Endometrial microvascular endothelial cells (primary cell): ENCODE results near the gene RASL12. TPM values are rescaled to one million over a fixed set of nuclear protein-coding genes. Genes with fewer than 3 reads are reported as not detected.
"Not testable (repeated sequence)": the region's sequence is repeated elsewhere in the genome, so short reads cannot be mapped to it uniquely, and the experiment has no call there.

Source experiments
- in situ Hi-C: cut with HindIII; loops from 2 replicates; pipeline ENCODE4 v1.10.0; 2017; ENCODE audit warnings: low sequenced_read_pairs, low pct_unique_long_range_greater_than_20kb; ENCODE audit errors: inconsistent ontology term
- total RNA-seq: library from RNA; depleted of rRNA; stranded (reverse); fragments of >200 nt; gene quantifications from one replicate; pipeline ENCODE4 v1.2.3, GENCODE V29; 2015; ENCODE audit errors: inconsistent ontology term

Gene RASL12
- total RNA-seq, 1 donor from 2014 or later: not detected

DNA sequence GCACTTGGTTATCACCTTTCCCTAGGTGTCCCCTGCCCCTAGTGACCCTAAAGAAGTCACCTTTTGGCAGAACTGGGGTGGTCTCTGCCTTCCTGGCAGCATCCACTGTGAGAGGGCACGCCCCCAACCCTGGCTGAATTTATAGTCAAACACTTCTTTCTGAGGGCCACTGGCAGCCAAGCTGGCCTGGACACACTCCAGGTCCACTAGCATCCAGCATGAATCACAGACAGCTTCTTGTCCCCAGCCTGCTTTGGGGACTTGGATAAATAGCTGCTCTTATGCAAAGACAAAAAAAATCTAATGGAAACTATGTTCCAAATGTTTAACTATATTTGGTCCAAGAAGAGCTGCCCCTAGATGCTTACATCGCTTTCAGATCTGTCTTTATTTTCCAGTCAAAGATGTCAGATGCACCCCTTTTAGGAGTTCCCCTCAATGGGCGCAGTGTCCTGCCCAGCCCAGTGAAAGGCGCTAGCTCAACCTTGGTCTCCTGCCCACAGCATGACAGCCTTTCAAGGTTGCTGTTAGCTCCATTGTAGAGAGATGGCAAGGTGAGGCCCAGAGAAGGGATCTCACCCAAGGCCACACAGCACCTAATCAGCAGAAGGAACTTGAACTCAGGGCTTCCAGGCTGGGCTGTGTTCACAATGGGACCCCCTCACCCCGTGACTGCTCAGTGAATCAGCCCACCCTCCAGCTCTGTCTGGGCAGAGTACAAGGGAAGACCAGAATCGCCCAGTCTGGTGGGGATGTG, 7.0 kb downstream of the RASL12 start:
- in situ Hi-C loops: no loop called here

DNA sequence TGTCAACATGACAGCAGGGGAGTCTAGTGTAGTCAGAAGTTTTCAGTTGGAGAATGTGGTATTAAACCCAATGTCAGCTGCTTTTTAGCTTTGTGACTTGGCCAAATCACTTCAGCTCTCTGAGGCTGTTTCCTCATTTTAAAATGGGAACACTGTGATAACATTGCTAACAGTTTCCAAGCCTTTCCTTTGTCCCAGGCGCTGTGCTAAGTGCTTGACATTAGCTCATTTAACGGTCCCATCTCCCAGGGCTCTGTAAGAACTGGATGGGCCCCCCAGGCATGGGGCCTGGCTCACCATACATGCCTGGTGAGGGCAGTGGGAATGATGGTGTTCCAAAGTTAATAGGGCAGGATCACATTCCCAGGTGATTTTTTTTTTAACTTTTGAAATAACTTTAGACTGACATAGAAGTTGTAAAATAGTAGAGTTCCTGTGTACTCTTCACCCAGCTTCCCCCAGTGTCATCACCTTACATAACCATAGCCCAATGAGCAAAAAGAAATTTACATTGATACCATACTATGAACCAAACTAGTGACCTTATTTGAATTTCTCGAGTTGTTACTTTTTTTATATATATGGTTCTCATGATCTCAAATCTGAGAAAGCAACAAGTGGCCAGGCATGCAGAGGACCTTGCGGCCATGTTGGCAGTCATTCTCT, 7.7 kb downstream of the RASL12 start:
- in situ Hi-C loops: no loop called here

DNA sequence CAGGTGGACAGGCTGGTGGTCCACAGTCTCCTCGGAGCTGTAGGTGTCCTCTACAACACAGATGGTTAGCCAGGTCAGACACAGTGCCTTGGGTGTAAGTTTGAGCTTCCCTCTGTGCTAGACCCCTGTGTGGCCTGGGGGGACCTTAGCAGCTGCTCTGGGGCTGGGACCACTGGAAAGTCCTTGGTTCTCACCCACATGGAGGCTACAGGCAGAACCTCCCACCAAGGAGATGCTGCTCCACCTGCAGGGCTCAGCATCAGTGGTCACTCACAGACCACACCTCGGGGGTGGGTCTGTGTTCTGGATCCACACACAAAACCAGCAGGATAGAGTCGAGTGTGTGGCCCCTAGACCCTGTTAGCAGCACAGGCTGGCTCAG, 8.4 kb downstream of the RASL12 start:
- in situ Hi-C loops: no loop called here

DNA sequence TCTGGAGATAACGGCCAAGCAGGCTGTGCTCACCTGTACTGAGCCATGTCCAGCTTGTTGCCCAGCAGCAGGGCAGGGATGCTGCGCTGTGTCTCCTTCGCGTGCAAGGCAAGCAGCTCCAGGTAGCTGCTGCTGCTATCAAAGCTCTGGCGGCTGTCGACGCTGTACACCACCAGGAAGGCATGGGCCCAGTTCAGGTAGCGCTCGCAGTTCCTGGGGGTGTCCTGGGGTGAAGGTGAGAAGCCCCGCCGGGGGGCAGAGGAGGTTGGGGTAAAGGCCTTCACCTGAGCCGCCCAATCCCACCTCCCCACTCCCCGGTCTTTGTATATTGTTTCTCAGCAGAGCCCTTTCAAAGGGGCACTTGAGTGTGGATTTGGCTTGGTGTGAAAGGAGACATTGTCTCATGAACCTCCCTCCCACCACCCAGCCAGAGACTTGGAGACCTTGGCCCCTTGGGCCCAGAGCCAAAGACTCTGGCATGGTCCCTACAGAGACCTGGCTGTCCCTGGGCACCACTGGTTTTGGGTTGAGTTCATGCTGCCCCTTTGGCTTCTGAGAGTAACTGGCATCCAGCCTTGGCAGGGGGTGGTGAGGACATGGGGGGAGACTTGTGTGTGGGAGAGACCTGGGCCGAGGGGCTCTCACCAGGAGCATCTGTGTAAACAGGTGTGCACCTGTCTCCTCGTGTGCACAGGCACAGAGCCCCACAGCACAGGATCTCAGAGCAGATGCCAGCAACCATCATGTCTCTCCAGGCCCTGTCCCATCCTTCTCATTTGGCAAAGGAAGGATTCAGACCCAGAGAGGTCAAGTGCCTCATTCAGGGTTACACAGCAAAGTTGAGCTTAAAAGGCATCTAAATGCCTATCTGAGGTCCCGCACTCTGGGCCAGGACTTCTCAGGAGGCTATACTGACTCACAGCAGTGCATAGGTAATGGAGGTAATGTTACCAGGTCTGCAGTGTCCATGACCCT, 9.1 kb downstream of the RASL12 start:
- in situ Hi-C loops: no loop called here

DNA sequence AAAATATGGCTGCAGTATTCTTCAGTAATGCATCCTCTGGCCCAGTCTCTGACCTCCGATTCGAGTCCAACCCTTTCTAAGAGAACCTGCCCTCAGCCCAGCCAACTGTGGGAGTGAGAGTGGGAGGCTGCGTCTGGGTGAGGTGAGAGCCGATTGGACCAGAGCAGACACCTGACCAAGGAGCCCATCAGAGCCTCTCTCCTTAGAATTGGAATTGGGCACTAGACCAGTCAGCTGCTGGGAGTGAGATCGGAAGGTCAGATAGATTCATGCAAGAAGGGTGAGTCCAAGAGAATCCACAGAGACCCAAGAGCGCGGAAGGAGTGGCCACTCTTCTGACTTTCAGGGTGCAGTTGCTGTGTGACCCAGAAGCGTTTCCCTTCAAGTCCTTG, 10.2 kb downstream of the RASL12 start:
- in situ Hi-C loops: no loop called here

DNA sequence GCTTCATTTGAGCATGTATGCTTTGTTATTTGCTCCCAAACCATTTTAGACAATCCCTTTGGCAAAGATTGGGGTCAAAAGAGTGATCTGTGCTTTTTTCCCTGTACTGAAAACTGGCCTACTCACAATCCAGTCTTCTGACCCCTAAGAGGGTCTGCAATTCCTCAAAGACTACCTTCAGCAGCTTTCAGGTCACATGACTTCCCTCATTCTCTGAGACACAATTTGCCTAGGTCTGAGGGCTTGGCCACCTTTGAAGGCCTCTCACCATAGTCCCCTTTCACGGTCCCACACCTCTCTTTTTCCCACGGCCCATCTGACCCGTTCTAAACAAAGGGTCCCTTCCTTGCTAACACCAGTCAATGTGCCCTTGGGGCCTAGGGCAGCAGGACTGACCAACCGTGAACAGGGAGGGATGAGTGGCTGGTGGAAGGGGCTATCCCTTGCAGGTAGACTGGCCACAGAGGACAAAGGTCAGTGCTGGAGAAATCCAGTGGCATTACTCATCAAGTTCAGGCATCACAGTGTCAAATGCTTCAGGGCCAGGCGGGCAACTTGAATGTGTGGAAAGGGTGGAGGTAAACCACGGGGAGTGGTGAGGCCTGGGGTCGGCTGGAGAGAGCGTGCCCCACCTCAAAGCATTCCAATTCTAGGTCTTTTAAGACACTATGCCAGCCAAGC, 10.8 kb downstream of the RASL12 start:
- in situ Hi-C loops: no loop called here

DNA sequence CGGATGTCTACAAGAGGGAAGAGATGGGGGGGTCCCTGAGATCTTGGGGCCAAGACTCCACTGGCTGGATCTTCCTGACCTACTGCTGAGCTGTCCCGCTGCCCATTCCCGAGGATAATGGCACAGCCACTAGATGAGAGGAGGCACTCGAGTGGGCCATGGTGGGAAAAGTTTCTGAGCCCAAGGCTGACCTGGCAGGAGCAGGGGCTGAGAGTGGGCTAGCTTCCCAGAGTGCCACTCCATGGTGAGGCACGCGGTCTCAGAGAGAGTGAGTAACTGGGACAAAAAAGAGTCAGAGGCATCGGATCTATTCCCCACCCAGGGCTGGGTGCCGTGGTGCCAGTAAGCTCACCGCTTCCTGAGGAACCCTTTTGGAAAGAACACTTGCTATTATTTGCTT, 11.7 kb downstream of the RASL12 start:
- in situ Hi-C loops: no loop called here

DNA sequence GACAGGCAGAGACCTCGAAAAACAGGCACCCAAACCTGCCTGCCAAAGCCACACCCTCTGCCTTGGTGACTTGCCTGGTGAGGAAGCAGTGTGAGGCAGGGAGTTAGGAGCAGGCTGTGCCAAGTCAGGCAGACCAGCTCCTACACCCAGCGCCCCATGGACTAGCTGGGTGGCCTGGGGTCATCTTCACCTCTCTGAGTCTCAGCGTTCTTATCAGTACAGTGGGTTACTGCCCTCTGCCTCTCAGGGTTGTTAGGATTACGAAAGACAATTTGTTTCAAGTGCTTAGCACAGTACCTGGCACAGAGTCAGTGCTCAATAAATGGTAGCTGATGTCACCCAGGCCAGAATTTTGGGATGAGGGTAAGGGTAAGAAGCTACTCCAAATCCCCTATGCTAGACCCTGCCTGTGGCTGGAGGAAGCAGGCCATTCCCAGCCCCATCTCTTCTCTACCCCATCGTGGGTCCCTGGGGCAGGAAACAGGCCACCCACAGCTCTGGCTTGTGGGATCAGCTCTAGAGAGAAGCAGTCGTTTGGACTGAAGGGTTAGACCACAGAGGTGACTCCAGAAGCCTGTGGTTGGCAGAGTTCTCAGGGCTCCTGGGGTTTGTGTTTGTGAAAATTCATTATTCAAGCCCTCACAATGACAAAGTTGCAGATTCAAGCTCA, 12.5 kb downstream of the RASL12 start:
- in situ Hi-C loops: no loop called here

DNA sequence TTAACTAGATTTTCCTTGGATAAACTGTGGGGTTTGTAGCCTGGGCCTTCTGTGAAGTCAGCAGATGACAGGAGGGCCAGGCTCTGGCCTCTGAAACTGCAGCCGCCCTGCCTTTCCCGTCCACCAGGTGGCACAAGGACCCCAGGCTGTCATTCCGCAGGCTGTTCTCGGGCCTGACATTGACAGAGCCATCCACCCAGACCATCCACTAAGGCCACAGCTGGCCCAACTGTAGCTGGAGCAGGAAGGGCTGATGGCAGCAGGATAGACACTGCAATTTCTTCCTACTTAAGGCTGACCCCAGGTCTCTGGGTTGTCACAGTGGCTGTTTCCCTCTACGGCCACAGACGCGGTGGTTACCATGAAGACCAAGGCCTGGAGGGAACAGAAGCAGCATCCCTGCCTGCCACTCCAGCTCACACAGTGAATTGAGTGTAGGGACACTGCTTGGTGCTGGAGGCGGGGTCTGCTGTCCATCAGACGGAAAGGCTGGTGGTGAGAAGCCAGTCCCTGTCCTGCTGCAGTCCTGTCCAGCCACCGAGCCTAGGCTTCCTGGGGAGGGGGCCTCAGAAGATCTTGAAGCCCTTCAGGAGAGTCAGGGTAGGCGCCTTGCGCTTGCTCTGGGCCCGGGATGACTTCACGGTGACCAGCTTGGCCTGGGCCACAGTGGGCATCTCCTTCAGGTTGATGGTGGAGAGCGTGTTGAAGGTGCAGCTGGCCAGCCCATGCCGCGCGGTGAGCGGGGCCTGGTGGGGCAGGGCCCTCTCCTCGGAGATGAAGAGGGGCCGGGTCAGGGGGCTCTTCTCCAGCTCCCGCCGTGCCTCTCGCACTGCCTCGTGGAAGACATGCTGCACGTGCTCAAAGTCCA, 13.2 kb downstream of the RASL12 start:
- in situ Hi-C loops: no loop called here

DNA sequence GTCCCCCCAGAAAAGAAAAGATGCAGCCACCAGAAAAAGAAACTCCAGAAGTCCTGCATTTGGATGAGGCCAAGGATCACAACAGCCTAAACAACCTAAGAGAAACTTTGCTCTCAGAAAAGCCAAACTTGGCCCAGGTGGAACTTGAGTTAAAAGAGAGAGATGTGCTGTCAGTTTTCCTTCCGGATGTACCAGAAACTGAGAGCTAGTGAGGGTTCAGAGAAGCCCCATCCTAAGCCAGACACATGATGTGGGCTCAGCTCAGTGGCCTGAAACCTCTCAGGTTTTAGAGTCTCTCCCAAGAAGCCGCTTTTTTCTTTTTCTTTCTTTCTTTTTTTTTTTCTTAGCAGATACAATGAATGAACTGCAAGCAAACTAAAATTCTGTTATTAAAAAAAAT, 14.8 kb downstream of the RASL12 start:
- in situ Hi-C loops: no loop called here

DNA sequence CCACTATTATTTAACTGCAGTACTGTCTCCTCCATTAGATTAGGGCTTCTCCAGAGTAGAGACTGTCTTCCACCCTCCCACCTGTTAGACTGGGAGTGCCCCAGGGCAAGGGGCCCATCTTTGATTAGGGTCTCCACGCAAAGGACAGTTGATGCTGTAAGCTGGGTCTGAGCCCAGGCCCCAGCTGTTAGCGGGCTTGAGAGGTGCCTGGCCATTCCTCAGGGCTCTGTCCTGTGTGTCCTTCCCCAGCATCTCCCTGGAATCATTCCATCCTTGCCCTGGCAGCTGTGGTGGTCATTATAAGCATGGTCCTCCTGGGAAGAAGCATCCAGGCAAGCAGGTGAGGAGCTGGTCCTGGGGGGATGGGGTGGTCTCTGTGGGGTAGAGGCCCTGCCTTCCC, 16.5 kb downstream of the RASL12 start:
- in situ Hi-C loops: no loop called here

DNA sequence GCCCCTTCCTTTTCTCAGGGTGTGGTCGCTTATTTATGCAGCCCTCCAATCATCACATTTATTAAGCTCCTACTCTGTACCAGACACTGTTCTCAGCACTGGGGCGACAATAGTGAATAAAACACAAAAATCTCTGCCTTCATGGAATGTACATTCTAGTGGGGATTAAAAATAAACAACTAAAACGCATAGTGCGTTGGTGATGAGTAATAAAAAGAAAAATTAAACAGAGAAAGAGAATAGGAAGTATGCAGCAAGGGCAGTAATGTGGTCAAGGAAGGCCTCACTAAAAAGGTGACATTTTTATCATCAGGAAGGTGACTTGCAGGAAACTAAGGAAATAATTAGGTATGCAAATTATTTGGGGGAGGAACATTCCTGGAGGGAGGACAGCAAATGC, 17.5 kb downstream of the RASL12 start:
- in situ Hi-C loops: no loop called here

DNA sequence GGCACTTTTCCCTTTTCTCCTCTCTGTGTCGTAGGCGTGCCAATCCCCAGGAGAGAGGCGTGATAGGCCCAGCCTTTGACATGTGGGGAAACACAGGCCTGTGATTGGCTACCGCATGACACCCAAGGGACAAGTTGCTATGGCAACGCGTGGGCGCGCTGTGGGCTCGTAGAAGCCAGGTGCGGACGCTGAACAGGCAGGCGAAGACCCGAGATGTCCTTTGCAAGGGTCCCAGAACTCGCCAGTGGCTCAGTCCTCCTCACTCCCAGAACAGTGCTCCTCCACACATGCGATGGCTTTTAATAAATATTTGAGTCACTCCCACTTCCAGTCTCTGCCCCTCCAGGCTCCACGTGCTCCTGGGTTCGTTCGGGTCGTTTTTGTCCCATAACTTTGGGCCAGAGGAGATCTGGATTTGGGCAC, 18.4 kb downstream of the RASL12 start:
- in situ Hi-C loops: no loop called here

DNA sequence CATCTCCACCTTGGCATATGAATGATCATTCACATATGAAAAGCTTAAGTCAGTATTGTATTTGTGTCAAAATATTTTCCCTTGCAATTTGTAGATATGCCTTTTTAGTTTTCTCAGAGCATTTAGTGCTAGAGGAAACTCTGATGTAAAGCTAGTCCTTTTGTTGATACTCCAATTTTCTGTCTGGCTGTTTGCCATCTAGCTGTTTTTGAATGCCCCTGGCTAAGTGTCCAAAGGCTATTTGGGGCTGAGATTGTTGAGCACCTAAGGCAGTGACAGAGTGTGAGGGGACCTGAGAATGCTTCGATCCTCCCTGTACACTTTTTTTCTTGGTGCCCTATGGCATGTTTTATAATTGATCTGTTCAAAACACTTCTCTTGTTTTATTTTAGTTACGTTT, 19.6 kb downstream of the RASL12 start:
- in situ Hi-C loops: no loop called here

DNA sequence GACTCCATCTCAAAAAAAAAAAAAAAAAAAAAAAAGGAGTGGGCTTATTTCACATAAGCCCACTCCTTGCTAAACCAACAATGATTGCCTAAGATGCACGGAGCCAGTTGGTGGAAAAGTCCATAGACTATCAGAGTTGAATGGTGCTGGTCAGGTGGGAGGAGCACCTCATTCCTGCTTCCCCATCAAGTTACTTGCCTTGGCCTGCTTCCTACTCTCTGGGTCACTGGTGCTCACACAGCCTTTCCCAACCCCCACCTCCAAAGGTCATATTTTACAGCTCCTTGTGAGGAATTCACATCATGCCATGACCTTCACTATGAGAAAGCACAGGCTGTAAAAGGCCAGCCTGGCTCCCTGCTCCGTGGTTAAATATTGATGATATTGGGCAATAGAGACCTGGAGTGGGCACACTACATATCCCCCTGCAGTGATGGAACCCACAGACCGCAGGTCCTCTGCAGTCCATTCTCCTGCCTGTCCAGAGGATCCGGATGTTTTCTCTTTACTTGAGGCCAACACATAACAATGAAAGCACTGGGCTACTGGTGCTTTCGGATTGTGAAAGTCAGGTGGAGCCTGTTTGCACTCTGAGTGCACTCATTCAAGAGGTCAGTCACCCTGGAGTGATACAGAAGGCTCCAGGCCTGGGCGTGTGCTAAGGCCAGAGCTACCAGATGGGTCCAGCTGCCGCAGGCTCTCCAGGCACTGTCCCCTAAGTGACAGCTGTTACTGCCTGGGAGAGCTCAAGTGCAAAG, 22.9 kb downstream of the RASL12 start, which contains the start of gene SLC51B:
Gene SLC51B, plus strand, starts transcription at position 664 of the 758 bp plus-strand sequence. CDS start 4,618 bp downstream, outside the sequence.
- in situ Hi-C loops: no loop called here

DNA sequence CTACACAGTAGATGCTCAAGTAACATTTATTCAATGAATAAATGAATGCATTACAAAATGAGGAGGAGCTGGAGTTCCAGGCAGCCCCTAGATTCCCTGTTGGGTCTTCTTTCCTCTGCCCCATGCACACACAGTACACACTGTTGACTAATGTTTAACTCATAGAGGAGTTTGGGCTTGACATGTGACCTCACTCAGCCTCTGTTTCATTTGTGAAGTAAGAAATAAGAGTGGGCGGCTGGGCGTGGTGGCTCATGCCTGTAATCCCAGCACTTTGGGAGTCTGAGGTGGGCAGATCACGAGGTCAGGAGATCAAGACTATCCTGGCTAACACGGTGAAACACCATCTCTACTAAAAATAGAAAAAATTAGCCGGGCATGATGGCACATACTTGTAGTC, 23.6 kb downstream of the RASL12 start:
- in situ Hi-C loops: not testable (repeated sequence)

DNA sequence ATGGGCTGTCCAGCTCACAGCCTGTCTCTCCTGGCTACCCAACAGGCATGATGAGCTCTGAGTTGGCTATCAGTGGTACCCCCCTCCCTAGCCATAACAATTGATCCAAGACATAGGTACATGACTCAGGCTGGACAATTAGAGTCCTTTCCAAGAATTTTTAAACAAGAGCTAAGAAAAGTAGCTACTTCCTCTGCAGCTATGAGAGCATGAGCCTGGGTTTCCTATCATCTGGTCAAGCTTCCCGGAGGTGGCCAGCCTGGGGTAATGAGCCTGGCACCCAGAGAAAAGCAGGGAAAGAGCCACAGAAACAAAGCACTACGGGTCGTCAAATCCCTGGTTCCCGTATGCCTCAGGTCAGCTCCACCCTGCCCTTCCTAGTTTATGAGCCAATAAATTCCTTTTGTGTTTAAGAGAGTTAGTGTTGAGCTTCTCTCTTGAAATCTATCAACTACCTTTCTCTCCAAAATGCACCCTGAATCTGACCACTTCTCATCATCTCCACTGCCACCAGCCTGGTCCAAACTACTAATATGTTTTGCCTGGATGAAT, 24.9 kb downstream of the RASL12 start:
- in situ Hi-C loops: no loop called here
